HCEC 1CT (cell line): ENCODE measurements around the gene KMT2D.
A peak's percentile ranks its signal among the peaks of the same experiment; 100 is the strongest.

ENCODE experiments used
- DNase-seq: peaks from one replicate; pipeline ENCODE4 v3.0.0-alpha.2; 2017

Gene KMT2D

GRCh38 chr12:49032679-49033447 is 27.7 kb downstream of the KMT2D start:
- DNase-seq: no peak

GRCh38 chr12:49032276-49032675 is 28.3 kb downstream of the KMT2D start:
- no peak for DNase-seq

- no peak for DNase-seq
Observed at GRCh38 chr12:49031573-49032161, 28.9 kb downstream of the KMT2D start.

- no peak for DNase-seq
Observed at GRCh38 chr12:49030714-49031572, 29.7 kb downstream of the KMT2D start.

GRCh38 chr12:49030119-49030518 is 30.5 kb downstream of the KMT2D start:
- no peak for DNase-seq

DNA sequence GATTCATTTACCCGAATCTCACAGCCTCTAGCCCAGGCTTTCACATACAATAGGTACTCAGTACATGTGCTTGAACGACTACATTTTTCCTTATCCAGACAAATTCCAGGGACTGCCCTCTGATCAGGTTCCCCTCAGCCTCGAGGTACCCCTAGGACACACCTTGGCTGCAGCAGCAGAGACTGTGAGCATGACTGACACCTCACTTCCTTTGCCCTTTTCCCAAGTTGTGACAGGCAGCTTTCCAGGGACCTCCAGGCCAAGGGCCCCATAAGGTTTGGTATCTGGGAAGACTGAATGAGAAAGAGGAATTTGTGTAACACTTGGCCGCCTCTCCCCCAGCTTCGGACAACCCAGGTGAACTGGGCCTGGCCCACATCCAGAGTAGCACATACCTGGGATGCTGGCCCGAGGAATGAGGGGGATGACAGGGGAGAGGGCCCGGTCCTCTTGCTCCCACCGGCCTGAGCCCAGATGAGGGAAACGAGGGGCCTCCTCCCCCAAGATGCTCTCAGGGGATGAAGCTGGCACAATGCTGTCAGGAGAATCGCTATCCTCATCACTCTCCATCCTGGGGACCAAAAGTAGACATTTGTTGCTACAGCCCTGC is 31.8 kb downstream of the KMT2D start:
- no peak for DNase-seq

DNA sequence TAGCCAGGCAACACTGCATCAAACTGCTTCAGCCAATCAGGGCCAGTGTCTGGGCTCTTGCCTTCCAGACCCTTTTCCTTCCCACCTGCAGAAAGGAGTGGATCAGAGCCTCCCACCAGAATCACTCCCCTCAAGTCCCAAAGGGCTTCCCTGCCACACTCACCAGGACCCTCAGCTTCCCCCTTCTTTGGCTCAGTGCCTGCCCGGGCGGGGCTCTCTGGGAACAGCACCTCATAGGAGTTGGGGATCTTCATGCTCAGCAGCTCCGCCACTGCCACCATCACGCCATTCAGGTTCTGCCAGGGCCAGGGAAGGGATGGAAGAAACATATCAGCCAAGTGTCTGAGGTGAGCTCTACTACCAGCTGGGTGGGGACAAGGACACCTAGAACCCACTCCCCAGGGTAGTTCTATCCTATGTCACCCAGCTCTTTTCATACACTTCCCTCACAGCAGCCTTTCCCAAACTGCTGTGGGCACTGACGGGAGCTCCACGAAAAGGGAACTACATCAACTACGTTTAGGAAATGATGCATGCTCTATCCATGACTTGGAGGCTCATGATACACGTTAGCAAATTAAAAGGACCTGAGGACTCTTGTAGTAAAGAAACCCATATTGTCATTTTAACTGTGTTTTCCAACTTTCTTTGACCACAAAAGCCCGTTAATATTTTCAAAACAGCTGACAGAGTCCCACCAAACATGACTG is 32.6 kb downstream of the KMT2D start:
- no peak for DNase-seq

DNA sequence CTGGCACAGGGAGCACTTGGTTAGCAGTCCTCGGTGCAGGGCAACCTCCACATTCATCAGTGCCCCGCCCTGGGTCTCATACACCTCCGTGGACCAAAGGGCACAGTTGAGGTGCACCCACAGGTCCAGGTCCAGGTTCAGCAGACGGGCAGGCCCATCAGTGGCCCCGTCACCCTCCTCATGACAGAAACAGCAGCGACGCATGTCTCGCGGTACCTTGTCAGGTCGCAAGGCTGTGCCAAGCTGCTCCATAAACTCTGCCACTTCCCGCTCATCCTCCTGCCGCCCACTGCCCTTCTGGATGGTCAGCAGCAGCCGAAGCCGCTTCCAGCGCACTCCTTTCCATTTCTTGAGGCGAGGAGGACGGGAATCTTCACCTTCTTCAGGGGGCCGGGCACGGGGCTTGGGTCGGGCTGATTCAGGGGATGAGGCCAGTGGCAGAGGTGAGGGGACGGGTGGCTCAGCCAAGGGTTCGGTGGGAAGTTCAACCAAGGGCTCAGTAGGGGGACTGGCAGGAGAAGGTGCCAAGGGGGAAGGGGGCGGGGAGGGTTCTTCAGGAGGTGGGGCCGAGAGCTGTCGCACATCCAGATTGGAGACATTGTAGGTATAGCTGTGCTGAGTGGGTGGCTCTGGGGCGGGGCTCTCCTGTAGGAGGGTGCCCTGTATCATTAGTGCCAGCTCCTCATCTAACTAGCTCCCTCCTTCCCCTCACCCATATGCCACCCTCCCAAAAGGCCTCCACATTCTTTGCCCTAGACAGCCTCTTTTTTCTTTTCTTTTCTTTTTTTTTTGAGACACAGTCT is 33.7 kb downstream of the KMT2D start:
- no peak for DNase-seq

DNA sequence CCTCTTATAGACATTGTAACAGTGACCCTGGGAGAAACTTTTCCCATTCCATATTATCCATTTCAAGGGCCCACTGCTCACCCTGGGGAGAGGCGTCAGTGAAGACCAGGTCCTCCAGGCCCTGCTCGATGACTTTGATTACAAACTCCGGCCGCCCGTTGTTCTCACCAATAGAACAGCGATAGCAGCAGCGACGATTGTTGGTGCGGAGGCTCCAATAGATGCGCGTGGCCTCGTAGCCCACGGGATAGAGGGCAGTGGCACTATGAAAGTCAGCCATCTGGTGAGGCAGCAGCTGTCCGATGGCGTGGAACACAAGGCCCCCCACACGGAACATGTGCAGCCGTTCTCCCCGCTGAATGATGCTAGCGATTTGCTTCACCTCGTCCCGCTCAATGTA is 34.5 kb downstream of the KMT2D start:
- DNase-seq: no peak

- no peak for DNase-seq
Observed at GRCh38 chr12:49025463-49025862, 35.1 kb downstream of the KMT2D start.

- no peak for DNase-seq
Observed at GRCh38 chr12:49024543-49024942, 36.1 kb downstream of the KMT2D start.

- DNase-seq: no peak
Observed at GRCh38 chr12:49023812-49024211, 36.8 kb downstream of the KMT2D start.

GRCh38 chr12:49022558-49023178 is 37.9 kb downstream of the KMT2D start:
- DNase-seq: no peak

DNA sequence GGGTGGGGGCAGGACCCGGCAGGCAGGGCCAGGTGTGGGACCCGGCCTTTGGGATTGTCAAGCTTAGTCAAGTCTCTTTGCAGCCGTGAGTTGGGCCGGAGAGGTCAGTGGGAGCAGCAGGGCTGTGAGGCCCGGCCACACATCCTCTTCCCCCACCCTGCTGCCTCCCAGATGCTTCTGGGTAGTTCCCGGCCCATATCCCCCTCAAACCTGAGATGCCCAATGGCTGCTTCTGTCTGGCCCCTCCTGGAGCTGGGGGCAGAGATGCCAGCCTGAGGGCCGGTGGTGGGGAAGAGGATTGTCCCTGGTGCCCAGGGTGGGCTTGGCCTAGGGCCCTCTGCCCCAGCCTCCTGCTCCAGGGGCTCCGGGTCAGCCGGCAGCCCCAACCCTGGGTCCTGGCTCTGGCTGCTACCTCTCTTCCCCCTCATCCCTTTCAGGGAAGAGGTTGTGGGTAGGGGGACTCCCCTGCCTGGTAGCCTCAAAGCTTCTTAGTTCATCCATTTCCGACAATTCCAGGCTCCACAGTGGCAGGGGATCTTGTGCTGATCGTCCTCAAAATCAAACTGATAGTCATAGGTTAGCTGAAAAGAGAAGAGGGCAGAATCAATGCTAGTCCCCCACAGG is 39.2 kb downstream of the KMT2D start:
- no peak for DNase-seq

DNA sequence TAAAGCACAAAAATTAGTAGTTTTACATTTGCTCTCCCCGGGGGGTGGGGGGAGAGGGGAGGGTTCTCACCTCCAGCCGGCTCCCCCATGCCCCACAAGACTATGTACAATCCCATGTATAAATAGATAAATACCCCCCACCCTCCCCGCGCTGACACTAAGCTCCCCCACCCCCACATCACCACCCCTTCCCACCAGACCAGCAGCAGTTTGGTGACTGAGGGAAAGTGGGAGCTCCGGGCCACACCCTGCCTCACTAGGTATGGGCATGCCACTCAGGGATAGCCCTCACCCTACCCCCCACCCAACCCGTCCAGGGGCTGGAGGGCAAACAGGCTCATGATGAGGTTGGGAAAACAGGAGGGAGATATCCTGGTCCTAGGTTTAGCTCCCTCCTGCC is 40.2 kb downstream of the KMT2D start:
- DNase-seq: no peak

- peak; percentile 28 for DNase-seq
Observed at GRCh38 chr12:49019443-49020324, 40.9 kb downstream of the KMT2D start.

- DNase-seq: no peak
Observed at GRCh38 chr12:49019120-49019430, 41.5 kb downstream of the KMT2D start.

GRCh38 chr12:49018261-49019119 is 42.1 kb downstream of the KMT2D start, which contains the start of gene PRKAG1:
PRKAG1 (minus strand) TSS chr12:49018776; CDS start chr12:49018740, 36 bp downstream.
- DNase-seq: peak; percentile 97

DNA sequence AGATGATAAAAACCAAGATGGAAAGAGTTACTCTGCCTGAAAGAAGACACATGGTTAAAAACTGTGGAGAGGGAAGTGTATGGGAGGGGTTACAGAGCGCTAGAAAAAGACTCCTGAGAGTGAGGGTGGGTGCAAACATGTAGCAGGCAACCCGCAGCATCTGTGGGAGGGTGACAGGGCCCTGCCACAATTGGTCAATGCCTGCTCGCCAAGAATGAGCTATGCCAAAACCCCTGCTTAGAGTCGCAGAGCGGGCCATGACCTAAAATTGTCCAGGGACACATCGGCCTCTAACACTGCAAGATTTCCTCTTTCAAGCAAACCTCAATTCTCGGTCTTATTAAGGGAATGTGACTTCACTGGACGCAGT is 42.7 kb downstream of the KMT2D start:
- DNase-seq: peak; percentile 45
